Central memory CD8-positive, alpha-beta T cell (primary cell): Measurements from ENCODE around the gene HEMK1.

Experiments
- ATAC-seq: fragments of 150-1000 bp; cut with Tn5 transposase; replicated peaks from 2 replicates; pipeline ENCODE4 v1.10.0; 2022; ENCODE audit warnings: mild to moderate bottlenecking, moderate FRiP score, moderate number of reproducible peaks; ENCODE audit not compliant: poor library complexity, severe bottlenecking; ENCODE audit errors: extremely low read depth
- DNase-seq, 2 donors: peaks; one replicate each; pipeline ENCODE4 v3.0.0; 2021; ENCODE audit warnings: low spot score in 2 of 2
- H3K27ac Mint-ChIP-seq: one replicate; pipeline ENCODE4 v1.8.0; 2022; ENCODE audit warnings: low read depth, mild to moderate bottlenecking, moderate library complexity, mixed read lengths
- H3K27me3 Mint-ChIP-seq: one replicate; pipeline ENCODE4 v1.8.0; 2022; ENCODE audit warnings: mixed read lengths
- H3K36me3 Mint-ChIP-seq: one replicate; pipeline ENCODE4 v1.8.0; 2022; ENCODE audit warnings: mild to moderate bottlenecking, moderate library complexity, mixed read lengths; ENCODE audit not compliant: insufficient read depth
- H3K4me1 Mint-ChIP-seq: one replicate; pipeline ENCODE4 v1.8.0; 2022; ENCODE audit warnings: mixed read lengths
- H3K4me3 Mint-ChIP-seq: one replicate; pipeline ENCODE4 v1.8.0; 2022; ENCODE audit warnings: mild to moderate bottlenecking, moderate library complexity, mixed read lengths
- H3K9me3 Mint-ChIP-seq: one replicate; pipeline ENCODE4 v1.8.0; 2022; ENCODE audit warnings: mixed read lengths

HEMK1 gene

GRCh38 chr3:50551681-50552435, 17.5 kb upstream of the HEMK1 start:
- peaks cover 1% of the 10 kb centered on the region for H3K36me3 Mint-ChIP-seq
- H3K4me1 Mint-ChIP-seq: peaks cover 12% of the 10 kb centered on the region
- H3K27me3 Mint-ChIP-seq: no peaks in the 10 kb centered on the region
- H3K9me3 Mint-ChIP-seq: no peaks in the 10 kb centered on the region
- no peak overlapping the region for H3K27ac Mint-ChIP-seq
- ATAC-seq (no peak), DNase-seq (no peak)
- H3K4me3 Mint-ChIP-seq: no peak overlapping the region

DNA sequence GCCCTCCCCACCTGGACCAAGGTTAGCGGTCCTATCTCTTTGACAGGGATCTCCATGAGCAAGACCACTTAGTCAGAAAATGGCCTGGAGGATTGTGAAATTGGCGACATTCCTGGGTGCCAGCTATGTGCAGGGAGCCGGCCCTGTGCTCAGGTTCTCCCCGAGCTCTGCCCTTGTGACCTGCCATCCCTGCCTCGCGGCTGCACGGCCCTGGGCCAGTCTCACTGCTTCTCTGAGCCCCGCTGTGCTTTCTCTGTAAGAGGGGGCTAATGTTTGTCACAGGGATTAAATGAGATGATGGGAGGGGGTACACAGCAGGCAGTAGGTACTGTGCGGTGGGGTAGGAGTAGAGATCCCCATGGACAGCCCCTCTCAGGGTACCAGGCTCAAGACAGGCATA, 16.7 kb upstream of the HEMK1 start:
- Mint-ChIP-seq H3K4me1 (peaks cover 12% of the 10 kb centered on the region), H3K27ac (no peak overlapping the region), H3K27me3 (no peaks in the 10 kb centered on the region), H3K36me3 (peaks cover 1% of the 10 kb centered on the region), H3K4me3 (no peak overlapping the region), H3K9me3 (no peaks in the 10 kb centered on the region)
- DNase-seq: no peak
- no peak for ATAC-seq

GRCh38 chr3:50554553-50554952, 14.8 kb upstream of the HEMK1 start:
- peaks cover 3% of the 10 kb centered on the region for H3K36me3 Mint-ChIP-seq
- H3K4me1 Mint-ChIP-seq: peaks cover 12% of the 10 kb centered on the region
- no peak overlapping the region for H3K27ac Mint-ChIP-seq
- H3K27me3 Mint-ChIP-seq: no peaks in the 10 kb centered on the region
- DNase-seq (no peak), ATAC-seq (no peak)
- H3K4me3 Mint-ChIP-seq: no peak overlapping the region
- H3K9me3 Mint-ChIP-seq: no peaks in the 10 kb centered on the region

GRCh38 chr3:50557106-50557505, 12.2 kb upstream of the HEMK1 start:
- Mint-ChIP-seq H3K36me3 (peaks cover 5% of the 10 kb centered on the region), H3K4me1 (peaks cover 5% of the 10 kb centered on the region), H3K4me3 (no peak overlapping the region), H3K27me3 (no peaks in the 10 kb centered on the region), H3K9me3 (no peaks in the 10 kb centered on the region), H3K27ac (no peak overlapping the region)
- DNase-seq (no peak), ATAC-seq (no peak)

DNA sequence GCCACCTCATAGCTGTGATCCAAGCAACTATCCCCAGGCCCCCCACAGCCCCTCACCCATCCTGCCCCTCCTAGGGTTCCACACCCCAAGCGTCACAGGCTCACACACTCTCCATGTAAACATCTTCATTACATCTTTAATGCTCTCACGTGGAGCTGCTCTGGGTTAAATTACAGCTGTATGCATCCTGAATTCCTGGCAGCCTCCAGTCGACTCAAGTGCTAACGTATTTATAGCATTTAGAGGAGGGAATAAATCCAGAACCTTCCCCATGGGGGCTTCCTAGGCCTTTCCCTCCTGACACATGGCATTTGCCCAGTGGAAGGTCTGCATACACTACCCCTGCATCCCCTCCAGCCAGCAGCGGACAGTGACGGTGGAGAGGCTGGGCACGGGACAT, 11.4 kb upstream of the HEMK1 start:
- Mint-ChIP-seq H3K27me3 (no peaks in the 10 kb centered on the region), H3K36me3 (peaks cover 5% of the 10 kb centered on the region), H3K27ac (no peak overlapping the region), H3K4me1 (peaks cover 5% of the 10 kb centered on the region), H3K9me3 (no peaks in the 10 kb centered on the region), H3K4me3 (no peak overlapping the region)
- ATAC-seq (no peak), DNase-seq (no peak)

GRCh38 chr3:50559702-50560101, 9.6 kb upstream of the HEMK1 start:
- Mint-ChIP-seq H3K4me3 (no peak overlapping the region), H3K27me3 (no peaks in the 10 kb centered on the region), H3K4me1 (peaks cover 11% of the 10 kb centered on the region), H3K36me3 (peaks cover 4% of the 10 kb centered on the region), H3K9me3 (no peaks in the 10 kb centered on the region), H3K27ac (no peak overlapping the region)
- ATAC-seq (no peak), DNase-seq (no peak)

DNA sequence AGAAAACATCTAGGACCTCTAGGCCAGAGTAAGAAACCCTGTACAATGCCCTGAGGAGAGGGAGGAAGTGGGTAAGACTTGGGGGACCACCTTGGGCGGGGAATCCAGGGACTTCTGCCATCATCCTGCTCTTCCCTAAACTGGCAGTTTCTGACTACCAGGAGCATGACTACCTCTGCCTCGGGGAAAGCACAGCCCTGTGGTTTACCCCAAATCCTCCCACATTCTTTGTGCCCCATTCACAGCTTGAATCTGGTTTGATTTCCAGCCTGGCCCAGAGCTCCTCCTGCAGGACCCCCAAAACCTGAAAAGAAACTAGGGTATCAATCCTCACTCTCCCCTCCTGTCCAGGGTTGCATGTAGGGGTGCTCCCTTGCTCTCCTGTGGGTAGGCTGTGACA, 6.5 kb upstream of the HEMK1 start:
- Mint-ChIP-seq H3K9me3 (no peaks in the 10 kb centered on the region), H3K27me3 (no peaks in the 10 kb centered on the region), H3K27ac (no peak overlapping the region), H3K36me3 (peaks cover 9% of the 10 kb centered on the region), H3K4me3 (no peak overlapping the region), H3K4me1 (peaks cover 33% of the 10 kb centered on the region)
- no peak for ATAC-seq
- DNase-seq: no peak

DNA sequence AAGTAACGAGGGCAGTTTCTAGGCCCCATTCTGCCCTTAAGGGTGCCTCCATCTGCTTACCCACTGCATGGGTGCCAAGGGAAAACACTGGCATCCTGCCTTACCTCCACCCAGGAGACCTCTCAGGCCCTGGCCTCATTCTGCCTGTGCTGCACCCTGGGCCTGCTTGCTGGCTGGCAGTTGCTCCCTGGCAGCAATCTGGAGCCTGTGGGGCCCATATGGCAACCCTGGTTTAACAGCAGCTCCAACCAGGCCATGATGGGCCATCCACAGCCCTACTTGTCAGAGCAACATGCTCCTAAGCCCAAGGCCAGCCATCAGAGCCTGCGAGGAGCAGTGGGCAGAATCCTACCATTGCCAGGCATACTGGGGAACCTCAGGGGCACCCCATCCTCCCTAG, 5.5 kb upstream of the HEMK1 start:
- H3K27ac Mint-ChIP-seq: no peak overlapping the region
- ATAC-seq (no peak), DNase-seq (no peak)
- H3K36me3 Mint-ChIP-seq: peaks cover 12% of the 10 kb centered on the region
- H3K27me3 Mint-ChIP-seq: no peaks in the 10 kb centered on the region
- no peak overlapping the region for H3K4me3 Mint-ChIP-seq
- H3K4me1 Mint-ChIP-seq: peaks cover 35% of the 10 kb centered on the region
- H3K9me3 Mint-ChIP-seq: no peaks in the 10 kb centered on the region

GRCh38 chr3:50564321-50564720, 5.0 kb upstream of the HEMK1 start:
- no peak overlapping the region for H3K4me3 Mint-ChIP-seq
- H3K27ac Mint-ChIP-seq: no peak overlapping the region
- DNase-seq (no peak), ATAC-seq (no peak)
- H3K27me3 Mint-ChIP-seq: no peaks in the 10 kb centered on the region
- peaks cover 35% of the 10 kb centered on the region for H3K4me1 Mint-ChIP-seq
- no peaks in the 10 kb centered on the region for H3K9me3 Mint-ChIP-seq
- peaks cover 12% of the 10 kb centered on the region for H3K36me3 Mint-ChIP-seq

GRCh38 chr3:50567011-50567385, 2.3 kb upstream of the HEMK1 start:
- peaks cover 51% of the 10 kb centered on the region for H3K4me1 Mint-ChIP-seq

GRCh38 chr3:50567386-50568167, 1.7 kb upstream of the HEMK1 start, which contains the start of gene C3orf18:
C3orf18 (minus strand) TSS chr3:50567747; CDS start chr3:50565699, 2,048 bp downstream.
- peak within 1 kb of the TSS; percentile 91 for H3K27ac Mint-ChIP-seq
- DNase-seq (peak; percentile 86 to 91), ATAC-seq (peak; percentile 79)
- peak within 1 kb of the TSS; percentile 88 for H3K4me3 Mint-ChIP-seq
- peaks cover 56% of the 10 kb centered on the region for H3K4me1 Mint-ChIP-seq
- H3K27me3 Mint-ChIP-seq: no peaks in the 10 kb centered on the region
- H3K36me3 Mint-ChIP-seq: peaks cover 16% of the 10 kb centered on the region
- no peaks in the 10 kb centered on the region for H3K9me3 Mint-ChIP-seq

More at GRCh38 chr3:50567011-50567385, 2.3 kb upstream of the HEMK1 start:
- Mint-ChIP-seq H3K27ac (no peak overlapping the region), H3K27me3 (no peaks in the 10 kb centered on the region), H3K4me3 (peak overlapping the region; percentile 88), H3K36me3 (peaks cover 16% of the 10 kb centered on the region), H3K9me3 (no peaks in the 10 kb centered on the region)
- no peak for ATAC-seq
- no peak for DNase-seq

- H3K4me3 Mint-ChIP-seq: peak overlapping the region; percentile 88
- peaks cover 68% of the 10 kb centered on the region for H3K4me1 Mint-ChIP-seq
- ATAC-seq (no peak), DNase-seq (no peak)
- H3K27me3 Mint-ChIP-seq: no peaks in the 10 kb centered on the region
- H3K27ac Mint-ChIP-seq: peak overlapping the region; percentile 80
- no peaks in the 10 kb centered on the region for H3K9me3 Mint-ChIP-seq
- H3K36me3 Mint-ChIP-seq: peaks cover 16% of the 10 kb centered on the region
Measured at GRCh38 chr3:50570508-50571279, 1.4 kb downstream of the HEMK1 start.
